Measurements from ENCODE around the gene ROGDI. TPM values are rescaled to one million over a fixed set of nuclear protein-coding genes. Genes with fewer than 3 reads are reported as not detected.

Gene ROGDI
- total RNA-seq, 1 donor from 2014 or later: 11.7 TPM

Other genes starting within 250 kb of the ROGDI start
- not detected in 2 replicates for gene C16orf96, start 246.3 kb downstream of the ROGDI start, total RNA-seq
- gene UBALD1, start 187.7 kb downstream of the ROGDI start, total RNA-seq: 3.9 and 5.4 TPM in 2 replicates
- gene MGRN1, start 177.8 kb downstream of the ROGDI start, total RNA-seq: 22.9 and 24.4 TPM in 2 replicates
- 21.2 and 31.9 TPM in 2 replicates for gene NUDT16L1, start 109.1 kb downstream of the ROGDI start, total RNA-seq
- 14.3 and 21.6 TPM in 2 replicates for gene ANKS3, start 68.4 kb downstream of the ROGDI start, total RNA-seq
- gene DNAAF8, start 68.1 kb downstream of the ROGDI start, total RNA-seq: 0.33 and 0.42 TPM in 2 replicates
- 5.1 and 6.7 TPM in 2 replicates for gene ZNF500, start 35.5 kb downstream of the ROGDI start, total RNA-seq
- gene SEPTIN12, start 14.3 kb downstream of the ROGDI start, total RNA-seq: not detected in 2 replicates
- gene SMIM22, start 7.3 kb downstream of the ROGDI start, total RNA-seq: not detected in 2 replicates
- gene GLYR1, start 44.7 kb upstream of the ROGDI start, total RNA-seq: 55.9 and 75.0 TPM in 2 replicates
- 26.6 and 29.1 TPM in 2 replicates for gene UBN1, start 44.8 kb upstream of the ROGDI start, total RNA-seq
- 0.26 and 0.71 TPM in 2 replicates for gene PPL, start 134.5 kb upstream of the ROGDI start, total RNA-seq
- under 0.01 TPM in 1 of 2 replicates, not detected in the other for gene SEC14L5, start 155.7 kb upstream of the ROGDI start, total RNA-seq
- gene NAGPA, start 231.3 kb upstream of the ROGDI start, total RNA-seq: 16.0 and 23.5 TPM in 2 replicates